Peyer's patch (tissue), 4 donors: ENCODE results near the gene NACA2.

Source experiments
- CTCF ChIP-seq, 6 experiments: fragments of 450-650 bp in 4 of 6; fragments of 200-600 bp in 2 of 6; sonication (generic) in 1 of 6; IDR thresholded peaks; one replicate each; pipeline ENCODE4 v1.5.1; 2017 to 2019; ENCODE audit warnings: antibody characterized with exemption in 6 of 6, mild to moderate bottlenecking in 3 of 6, moderate library complexity in 1 of 6
- POLR2A ChIP-seq, 2 donors: fragments of 450-650 bp; IDR thresholded peaks; one replicate each; pipeline ENCODE4 v1.5.1; 2017; ENCODE audit warnings: antibody characterized with exemption in 2 of 2, mild to moderate bottlenecking in 2 of 2, moderate library complexity in 2 of 2

GRCh38 chr17:61555127-61555566 is 35.9 kb downstream of the NACA2 start:
- TF ChIP-seq CTCF (IDR thresholded peaks at IDR 0.05) (no peak), POLR2A (IDR thresholded peaks at IDR 0.05) (no peak)
